ENCODE data around the gene TSC22D2. TPM values are rescaled to one million over a fixed set of nuclear protein-coding genes. Genes with fewer than 3 reads are reported as not detected.

The TSC22D2 gene
- total and polyA plus RNA-seq, 2 of the 4 experiments (the other 2 are of a cell fraction): 12.2 to 20.5 TPM

- Histone ChIP-seq H3K4me1 (ENCODE audit: control insufficient read depth, insufficient read depth, low read length) (peaks cover 2% of the 10 kb centered on the region; the same call in 1 of the 2 replicates), H4K8ac (ENCODE audit: low read depth in 2 of 2, low read length in 2 of 2) (no peak overlapping the region), H2AFZ (replicated peaks; ENCODE audit: low read length, poor library complexity) (no peak overlapping the region), H3K36me3 (ENCODE audit: control insufficient read depth, insufficient read depth, low read length) (no peaks in the 10 kb centered on the region), H3K27ac (ENCODE audit: insufficient read depth, low read length) (no peak overlapping the region), H3K79me1 (ENCODE audit: low read depth in 1 of 2, low read length in 2 of 2) (peaks cover 3 to 5% of the 10 kb centered on the region in 2 experiments; a peak in 2 of 4 replicates), H3K18ac (ENCODE audit: low read depth, low read length) (no peak overlapping the region), H2BK15ac (ENCODE audit: low read depth, low read length) (no peak overlapping the region), H2BK20ac (ENCODE audit: low read depth, low read length) (no peak overlapping the region), H3K9me1 (ENCODE audit: insufficient read depth, low read length) (no peaks in the 10 kb centered on the region), H4K20me1 (ENCODE audit: insufficient read depth, low read length) (no peaks in the 10 kb centered on the region), H2AK9ac (replicated peaks; ENCODE audit: low read depth, low read length, poor library complexity) (no peak overlapping the region), H3K23ac (ENCODE audit: low read depth, low read length) (no peak overlapping the region), H2BK120ac (ENCODE audit: low read depth, low read length) (no peak overlapping the region), H3K9me3 (ENCODE audit: control insufficient read depth, insufficient read depth, low read length) (peaks cover 2% of the 10 kb centered on the region; the same call in 1 of the 2 replicates), H3K4me3 (ENCODE audit: insufficient read depth, low read depth, low read length) (no peak overlapping the region), H3K4me2 (ENCODE audit: low read depth, low read length) (no peak overlapping the region), H4K5ac (ENCODE audit: low read depth, low read length) (no peak overlapping the region), H3K4ac (ENCODE audit: low read depth, low read length) (no peak overlapping the region), H4K91ac (ENCODE audit: insufficient read depth, low read depth, low read length) (no peak overlapping the region), H2AK5ac (ENCODE audit: low read depth, low read length) (no peak overlapping the region), H3K27me3 (ENCODE audit: control insufficient read depth, insufficient read depth, low read length) (no peaks in the 10 kb centered on the region), H3K9ac (ENCODE audit: low read depth, low read length) (no peak overlapping the region), H3K14ac (replicated peaks; ENCODE audit: low read depth, low read length) (no peak overlapping the region), H2BK5ac (ENCODE audit: low read depth, low read length, poor library complexity, severe bottlenecking) (no peak overlapping the region), H3K56ac (ENCODE audit: extremely low read depth, insufficient read depth, low read length) (no peak overlapping the region)
- ChIA-PET POLR2A (ENCODE audit: unreplicated experiment) (no interaction called here), CTCF (no interaction called here)
- dilution Hi-C loops (cut with HindIII; ENCODE audit: low sequenced_read_pairs, unreplicated experiment): no loop called here
- no peak for DNase-seq
- BruUV-seq (replicated peaks): no TSS peak
- in situ Hi-C loops (cut with MboI; ENCODE audit: low sequenced_read_pairs): no loop called here
- ATAC-seq (ENCODE audit: low read depth): no peak
- intact Hi-C loops (cut with micrococcal nuclease): no loop called here
- no CpG with 5 or more reads among the region's 2 CpGs for WGBS, 2 experiments (ENCODE audit: extremely low coverage in 2 of 2, insufficient read length in 1 of 2)
- no peak for TF ChIP-seq CTCF (conservative IDR thresholded peaks at IDR 0.05; ENCODE audit: low read depth, low read length)
These were observed 82.3 kb downstream of the TSC22D2 start for GRCh38 chr3:150490277-150490986.
